Panc1 (cell line): Measurements from ENCODE around the gene LPAR3.

Source experiments
- CTCF ChIP-seq: fragments of 450-650 bp; IDR thresholded peaks from 2 replicates; pipeline ENCODE4 v1.5.1; 2017; ENCODE audit warnings: mild to moderate bottlenecking
- POLR2AphosphoS5 ChIP-seq: IDR thresholded peaks from 2 replicates; pipeline ENCODE4 v1.6.1; 2012; ENCODE audit warnings: mild to moderate bottlenecking, low read depth, low read length, moderate library complexity
- SIN3A ChIP-seq: IDR thresholded peaks from 2 replicates; pipeline ENCODE4 v1.6.1; 2012; ENCODE audit warnings: low read depth, mild to moderate bottlenecking, low read length, moderate library complexity, borderline replicate concordance; ENCODE audit not compliant: insufficient read depth
- TCF7L2 ChIP-seq: IDR thresholded peaks from 2 replicates; pipeline ENCODE4 v1.6.1; 2011; ENCODE audit warnings: mild to moderate bottlenecking, low read depth, low read length, inconsistent platforms

- TF ChIP-seq CTCF (no peak), POLR2AphosphoS5 (no peak), SIN3A (no peak), TCF7L2 (no peak)
Observed at GRCh38 chr1:84795966-84796600, 96.9 kb downstream of the LPAR3 start.
